Raji (cell line): ENCODE data around the gene SECISBP2.

Source experiments
- POLR2A ChIP-seq: IDR thresholded peaks from 2 replicates; pipeline ENCODE4 v1.6.1; 2011; ENCODE audit warnings: low read depth, low read length, control low read depth; ENCODE audit not compliant: insufficient read depth

Gene SECISBP2

GRCh38 chr9:89328064-89328463, 9.8 kb downstream of the SECISBP2 start:
- TF ChIP-seq POLR2A, result no peak

DNA sequence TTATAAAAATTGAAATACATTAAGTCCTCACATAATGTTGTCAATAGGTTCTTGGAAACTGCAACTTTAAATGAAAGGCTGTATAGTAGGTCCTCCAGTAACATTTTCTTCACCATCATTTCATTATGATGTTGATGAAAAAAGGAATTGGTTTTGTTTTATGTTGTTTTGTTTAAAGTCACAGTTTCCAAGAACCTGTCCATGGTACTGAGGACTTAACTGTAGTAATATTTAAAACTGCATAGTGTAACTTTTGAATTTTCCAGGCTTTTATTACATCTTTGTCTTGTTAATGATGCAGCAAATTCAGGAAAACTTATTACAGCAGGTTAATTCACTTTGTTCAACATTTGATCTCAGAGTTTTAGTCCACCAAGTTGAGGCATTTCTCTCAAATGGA, 11.6 kb downstream of the SECISBP2 start:
- TF ChIP-seq POLR2A, result no peak

- TF ChIP-seq POLR2A, result no peak
Observed at GRCh38 chr9:89330513-89330912, 12.2 kb downstream of the SECISBP2 start.

DNA sequence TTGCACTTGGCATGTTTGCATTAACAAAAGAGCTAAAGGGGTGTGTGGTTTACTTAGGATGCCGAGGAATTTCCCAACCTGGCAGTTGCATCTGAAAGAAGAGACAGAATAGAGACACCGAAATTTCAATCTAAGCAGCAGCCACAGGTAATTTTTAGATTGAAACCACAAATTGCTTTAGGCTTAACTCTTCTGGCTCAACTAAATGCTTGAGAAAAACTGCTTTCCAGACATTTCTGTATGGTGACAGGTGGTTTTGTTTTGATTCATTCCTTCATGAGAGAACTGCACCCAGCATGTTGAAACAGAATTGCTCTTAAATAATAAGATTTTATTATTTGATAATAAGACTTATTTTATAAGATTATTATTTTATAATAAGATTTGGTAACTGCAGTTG, 21.5 kb downstream of the SECISBP2 start:
- TF ChIP-seq POLR2A, result no peak

DNA sequence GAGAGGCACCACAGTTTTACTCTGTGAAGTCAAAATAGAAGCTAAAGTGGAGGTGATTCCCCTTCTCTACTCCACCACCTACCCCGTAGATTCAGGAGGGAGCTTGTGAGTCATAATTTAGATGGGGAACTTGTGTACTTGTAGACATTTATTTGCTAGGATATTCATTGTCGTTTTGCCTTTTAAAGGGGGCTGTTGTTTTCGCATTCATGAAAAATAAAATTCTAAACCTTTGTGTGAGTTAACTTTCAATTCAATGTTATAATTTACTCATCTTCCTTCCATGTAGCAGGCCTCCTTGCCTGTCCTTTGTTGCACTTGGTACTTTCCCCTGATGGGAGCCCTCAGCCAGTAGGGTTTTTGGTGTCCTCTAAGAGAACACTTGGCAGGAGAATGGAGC, 22.0 kb downstream of the SECISBP2 start:
- no peak for TF ChIP-seq POLR2A

- no peak for TF ChIP-seq POLR2A
Observed at GRCh38 chr9:89342213-89342612, 23.9 kb downstream of the SECISBP2 start.

DNA sequence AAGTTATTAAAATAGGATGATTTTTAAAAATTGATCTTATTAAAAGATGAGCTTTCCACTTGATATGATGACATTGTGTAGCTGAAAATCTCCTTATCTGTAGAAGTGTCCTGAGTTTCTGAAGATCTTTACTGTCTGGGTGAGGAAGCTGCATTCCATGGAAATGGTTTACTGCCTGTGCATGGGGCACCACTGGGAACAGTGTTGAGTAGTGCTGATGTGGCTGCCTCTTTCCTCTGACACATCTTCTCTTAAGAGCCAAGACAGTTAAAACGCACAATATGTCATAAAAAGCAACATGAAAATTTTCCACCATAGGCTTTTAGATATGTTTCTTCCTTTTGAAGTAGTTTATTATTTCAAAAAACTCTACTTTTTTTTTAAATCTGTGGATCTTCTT, 24.6 kb downstream of the SECISBP2 start:
- no peak for TF ChIP-seq POLR2A

- TF ChIP-seq POLR2A, result no peak
Observed at GRCh38 chr9:89345476-89345875, 27.2 kb downstream of the SECISBP2 start.

DNA sequence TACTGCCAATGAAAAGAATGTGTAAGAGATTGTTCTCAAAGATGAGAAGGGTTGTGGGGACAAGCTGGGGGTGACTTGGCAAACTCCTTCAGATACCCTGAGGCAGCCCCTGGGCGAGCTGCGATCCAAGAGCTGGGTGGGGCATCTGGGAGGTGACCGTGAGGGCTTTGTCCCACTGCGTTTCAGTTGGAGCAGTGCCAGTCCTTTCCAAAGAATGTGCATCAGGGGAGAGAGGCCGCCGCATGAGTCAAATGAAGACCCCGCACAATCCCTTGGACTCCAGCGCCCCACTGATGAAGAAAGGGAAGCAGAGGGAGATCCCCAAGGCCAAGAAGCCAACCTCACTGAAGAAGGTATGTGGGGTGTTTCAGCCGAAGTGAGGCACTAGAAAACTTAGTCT, 28.4 kb downstream of the SECISBP2 start:
- no peak for TF ChIP-seq POLR2A

DNA sequence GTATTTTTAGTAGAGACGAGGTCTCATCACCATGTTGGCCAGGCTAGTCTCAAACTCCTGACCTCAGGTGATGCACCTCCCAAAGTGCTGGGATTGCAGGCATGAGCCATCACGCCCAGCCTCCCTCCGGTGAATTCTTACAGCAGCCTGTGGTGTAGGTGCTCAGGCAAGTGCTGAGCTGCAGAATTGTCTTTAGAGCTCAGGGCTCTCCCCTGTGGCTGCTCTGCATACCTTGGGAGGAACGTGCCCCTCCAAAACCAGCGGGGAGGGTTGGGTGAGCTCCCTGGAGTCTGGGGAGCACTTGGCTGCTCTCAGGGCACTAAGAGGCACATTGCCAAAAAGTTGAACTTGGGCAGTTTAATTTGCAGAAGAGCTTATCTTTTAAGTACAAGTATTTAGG, 29.4 kb downstream of the SECISBP2 start:
- TF ChIP-seq POLR2A, result no peak

- TF ChIP-seq POLR2A, result no peak
Observed at GRCh38 chr9:89349607-89350006, 31.3 kb downstream of the SECISBP2 start.

GRCh38 chr9:89350988-89351557, 32.8 kb downstream of the SECISBP2 start:
- TF ChIP-seq POLR2A, result no peak

DNA sequence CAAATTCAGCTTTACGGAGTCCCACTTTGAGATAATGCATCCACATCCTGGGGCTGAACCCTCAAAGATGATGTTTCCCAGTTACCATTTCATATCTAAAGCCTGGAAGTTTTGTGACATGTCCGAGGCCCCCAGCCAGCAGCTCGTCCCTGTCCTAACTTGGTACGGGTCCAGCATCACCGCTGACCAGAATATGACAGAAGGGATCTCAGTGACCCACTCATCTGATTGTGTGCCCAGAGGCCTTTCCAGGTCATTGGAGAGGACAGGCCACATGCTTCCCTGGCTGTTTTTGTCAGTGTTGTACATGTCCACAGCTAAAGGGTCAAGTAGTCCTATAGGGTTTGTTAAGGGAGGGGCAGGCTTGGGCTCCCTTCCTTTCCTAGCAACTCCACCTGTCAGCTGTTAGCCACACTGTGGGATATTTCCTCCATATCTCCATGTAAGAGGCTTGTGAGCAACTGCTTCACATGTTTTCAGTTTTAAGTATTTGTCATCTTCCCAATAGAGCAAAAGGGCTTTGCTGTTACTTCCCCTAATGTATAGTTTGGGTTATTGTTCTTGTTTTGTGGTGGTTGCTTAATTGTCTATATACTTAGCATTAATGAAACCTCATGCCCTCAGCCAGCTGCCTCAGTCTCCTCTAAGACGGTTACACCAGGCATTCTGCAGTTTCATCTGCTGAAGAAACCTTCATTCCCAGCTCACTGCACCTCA, 33.4 kb downstream of the SECISBP2 start:
- no peak for TF ChIP-seq POLR2A

GRCh38 chr9:89352451-89352850, 34.2 kb downstream of the SECISBP2 start:
- TF ChIP-seq POLR2A, result no peak

- no peak for TF ChIP-seq POLR2A
Observed at GRCh38 chr9:89352874-89353649, 34.8 kb downstream of the SECISBP2 start.

- TF ChIP-seq POLR2A, result no peak
Observed at GRCh38 chr9:89353989-89354388, 35.7 kb downstream of the SECISBP2 start.
